Stimulated activated CD8-positive, alpha-beta memory T cell treated with anti-CD3 and anti-CD28 coated beads, Interleukin-4, amount 100 ng/mL, for 1 hour (primary cell): ENCODE data around the gene ABHD1.

Source experiments
- DNase-seq, 2 donors: peaks; one replicate each; pipeline ENCODE4 v3.0.0-alpha.2; 2020; ENCODE audit warnings: low read depth in 2 of 2, low spot score in 1 of 2

Gene ABHD1

DNA sequence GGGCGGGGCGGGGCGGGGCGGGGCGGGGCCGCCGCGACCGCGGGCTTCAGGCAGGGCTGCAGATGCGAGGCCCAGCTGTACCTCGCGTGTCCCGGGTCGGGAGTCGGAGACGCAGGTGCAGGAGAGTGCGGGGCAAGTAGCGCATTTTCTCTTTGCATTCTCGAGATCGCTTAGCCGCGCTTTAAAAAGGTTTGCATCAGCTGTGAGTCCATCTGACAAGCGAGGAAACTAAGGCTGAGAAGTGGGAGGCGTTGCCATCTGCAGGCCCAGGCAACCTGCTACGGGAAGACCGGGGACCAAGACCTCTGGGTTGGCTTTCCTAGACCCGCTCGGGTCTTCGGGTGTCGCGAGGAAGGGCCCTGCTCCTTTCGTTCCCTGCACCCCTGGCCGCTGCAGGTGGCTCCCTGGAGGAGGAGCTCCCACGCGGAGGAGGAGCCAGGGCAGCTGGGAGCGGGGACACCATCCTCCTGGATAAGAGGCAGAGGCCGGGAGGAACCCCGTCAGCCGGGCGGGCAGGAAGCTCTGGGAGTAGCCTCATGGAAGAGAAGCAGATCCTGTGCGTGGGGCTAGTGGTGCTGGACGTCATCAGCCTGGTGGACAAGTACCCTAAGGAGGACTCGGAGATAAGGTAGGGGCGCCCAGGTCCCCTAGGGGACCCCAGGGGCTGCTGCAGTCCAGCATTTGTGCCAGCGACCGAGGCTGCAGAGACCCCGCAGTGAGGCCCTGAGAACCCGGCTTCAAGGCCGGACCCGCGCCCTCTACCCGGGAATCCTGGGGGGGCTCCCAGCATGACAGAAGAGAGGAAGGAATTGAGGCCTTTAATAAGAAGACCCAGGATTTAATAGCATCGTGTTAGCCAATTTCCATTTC lies 36.7 kb upstream of the ABHD1 start, which contains the start of gene KHK:
KHK (plus strand) TSS at position 49 of the 870 bp plus-strand sequence; CDS start at position 537, 488 bp downstream.
- DNase-seq, result no peak

DNA sequence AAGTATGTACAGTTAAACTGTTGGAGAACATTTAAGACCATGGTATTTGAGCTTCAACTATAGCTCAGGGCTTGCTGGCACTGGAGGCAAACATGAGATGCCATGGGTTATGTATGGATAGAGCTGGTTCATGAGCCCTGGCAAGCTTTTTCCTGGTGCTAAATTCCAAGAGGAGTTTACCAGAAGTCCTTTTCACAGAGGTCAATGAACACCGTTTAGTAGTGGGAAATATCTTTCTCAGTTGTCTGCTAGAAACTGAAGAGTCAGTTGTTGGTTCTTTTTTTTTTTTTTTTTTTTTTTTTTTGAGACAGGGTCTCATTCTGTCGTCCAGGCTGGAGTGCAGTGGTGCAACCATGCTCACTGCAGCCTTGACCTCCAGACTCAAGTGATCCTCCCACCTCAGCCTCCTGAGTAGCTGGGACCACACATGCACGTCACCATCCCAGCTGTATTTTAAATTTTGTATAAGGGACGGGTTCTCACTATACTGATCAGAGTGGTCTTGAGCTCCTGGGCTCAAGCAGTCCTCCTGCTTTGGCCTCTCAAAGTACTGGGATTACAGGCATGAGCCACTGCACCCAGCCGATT lies 35.7 kb upstream of the ABHD1 start:
- no peak for DNase-seq

DNA sequence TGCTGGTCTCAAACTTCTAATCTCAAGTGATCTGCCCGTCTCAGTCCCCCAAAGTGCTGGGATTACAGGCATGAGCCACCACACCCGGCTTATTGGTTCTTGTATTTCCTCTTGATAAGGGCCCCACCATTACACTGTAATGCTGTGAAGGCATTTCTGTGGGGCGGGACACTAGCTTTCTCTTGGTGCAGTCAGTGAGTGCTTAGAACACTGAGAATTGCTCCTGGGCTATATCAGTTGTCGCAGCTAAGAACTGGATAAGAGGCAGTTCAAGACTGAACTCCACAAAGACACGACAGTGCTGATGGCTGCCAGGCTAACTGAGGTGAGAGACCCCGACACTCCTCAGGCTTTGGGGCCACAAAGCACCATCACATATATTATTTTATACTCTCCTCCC lies 35.0 kb upstream of the ABHD1 start:
- no peak for DNase-seq

DNA sequence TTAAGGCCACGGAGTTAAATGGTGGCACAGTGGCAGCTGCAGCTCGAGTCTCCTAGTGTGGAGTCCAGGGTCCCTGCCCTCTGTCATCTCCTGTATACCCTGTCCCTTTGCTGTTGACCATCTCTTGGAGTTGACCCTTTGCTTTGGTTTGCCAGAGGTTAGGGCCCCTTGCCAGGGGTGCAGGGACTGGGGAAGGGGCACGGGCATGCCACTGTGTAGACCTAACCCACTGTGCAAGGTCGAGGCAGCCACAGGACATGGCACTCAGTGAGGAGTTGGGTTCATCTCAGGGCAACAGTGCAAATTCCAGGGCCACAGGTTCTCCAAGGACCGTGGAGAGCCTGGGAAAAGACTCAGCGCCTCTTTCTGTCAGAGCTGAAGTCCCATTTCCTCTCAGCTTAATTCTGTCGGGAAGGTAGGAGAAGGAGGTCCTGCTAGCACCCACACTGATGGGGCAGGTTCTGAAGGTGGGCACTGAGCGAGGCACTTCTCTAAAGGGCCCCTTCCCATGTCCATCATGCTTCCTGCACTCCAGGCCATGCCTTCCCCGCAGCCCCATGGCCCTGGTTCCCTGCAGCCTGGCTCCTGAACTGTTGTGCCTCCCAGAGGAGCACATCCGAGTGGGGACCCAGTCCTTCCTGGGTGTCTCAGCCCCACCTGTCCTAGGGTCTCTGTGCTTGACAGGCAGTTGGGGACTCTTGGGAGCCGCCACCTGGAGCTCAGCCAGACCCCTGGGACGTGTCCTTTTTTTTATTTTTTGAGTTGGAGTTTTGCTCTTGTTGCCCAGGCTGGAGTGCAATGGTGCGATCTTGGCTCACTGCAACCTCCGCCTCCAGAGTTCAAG lies 34.3 kb upstream of the ABHD1 start:
- no peak for DNase-seq

DNA sequence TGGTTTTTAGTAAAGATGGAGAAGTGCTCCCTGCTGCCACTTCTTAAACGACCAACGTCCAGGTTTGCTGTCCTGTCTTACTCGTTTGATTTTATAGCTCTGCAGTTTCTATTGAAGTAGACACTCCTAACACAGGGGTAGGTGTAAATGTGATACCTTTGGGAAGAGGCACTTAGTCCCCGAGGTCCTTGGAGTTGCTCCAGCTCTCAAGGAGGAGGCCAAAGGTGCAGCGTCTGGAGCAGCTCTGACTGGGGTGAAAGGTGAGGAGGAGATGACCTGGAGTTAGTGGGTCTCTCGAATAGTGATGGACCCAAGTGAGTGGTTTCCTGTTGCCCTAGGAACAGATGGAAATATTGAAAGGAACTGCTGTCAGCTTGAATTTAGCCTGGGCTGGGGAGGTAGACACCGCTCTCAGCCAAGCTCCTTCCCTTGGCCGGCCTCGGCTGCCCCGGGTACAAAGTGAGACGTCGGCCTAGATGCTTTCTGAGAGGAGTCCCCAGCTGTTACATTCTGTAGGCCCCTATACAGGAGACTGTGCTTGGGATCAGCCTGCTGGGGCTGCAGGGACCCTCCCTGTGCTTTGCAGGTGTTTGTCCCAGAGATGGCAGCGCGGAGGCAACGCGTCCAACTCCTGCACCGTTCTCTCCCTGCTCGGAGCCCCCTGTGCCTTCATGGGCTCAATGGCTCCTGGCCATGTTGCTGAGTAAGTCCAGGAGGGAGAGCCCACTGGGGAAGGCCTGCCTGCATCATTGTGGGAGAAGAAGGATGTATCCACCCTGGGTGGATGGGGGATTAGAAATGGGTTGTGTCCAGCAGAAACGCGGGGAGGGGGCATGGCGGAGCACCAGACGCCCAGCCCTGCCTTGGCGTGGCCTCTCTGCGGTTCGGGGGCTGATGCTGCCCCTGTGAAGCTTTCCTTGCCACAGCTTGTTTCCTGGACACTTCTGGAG lies 31.6 kb upstream of the ABHD1 start:
- DNase-seq, result no peak

DNA sequence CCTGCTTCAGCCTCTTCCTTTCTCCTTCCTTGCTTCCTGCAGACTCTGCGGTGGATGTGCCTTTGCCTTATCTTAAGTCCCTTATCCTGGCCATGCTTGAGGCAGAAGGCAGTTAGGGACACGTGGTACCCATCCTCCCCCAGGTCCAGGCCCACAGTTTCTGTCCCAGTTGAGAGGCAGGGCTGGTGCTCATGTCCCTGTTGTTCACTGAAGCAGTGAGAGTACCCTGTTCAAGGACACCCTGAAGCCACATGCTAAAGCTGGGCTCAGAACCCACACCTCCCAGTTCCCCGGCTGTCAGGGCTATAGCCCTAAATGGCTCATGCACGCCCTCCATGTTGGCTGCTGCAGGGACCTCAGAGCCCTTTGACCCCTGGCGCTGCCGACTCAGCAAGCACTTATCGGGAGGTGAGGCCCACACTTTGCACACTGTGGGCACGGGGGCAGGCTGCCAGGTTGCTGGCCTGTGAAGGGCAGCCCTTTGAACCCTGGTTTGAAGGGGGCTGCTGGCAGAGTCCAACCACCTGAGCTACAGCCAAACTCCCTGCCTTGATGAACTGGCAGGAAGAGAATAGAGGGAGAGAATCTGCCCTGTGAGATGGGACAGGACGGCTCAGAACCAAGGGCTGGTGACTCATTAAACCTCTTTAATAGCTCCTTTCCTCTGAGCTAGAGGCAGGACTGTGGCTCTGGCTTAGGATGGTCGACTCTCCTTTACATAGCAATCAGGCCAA lies 30.8 kb upstream of the ABHD1 start:
- no peak for DNase-seq

DNA sequence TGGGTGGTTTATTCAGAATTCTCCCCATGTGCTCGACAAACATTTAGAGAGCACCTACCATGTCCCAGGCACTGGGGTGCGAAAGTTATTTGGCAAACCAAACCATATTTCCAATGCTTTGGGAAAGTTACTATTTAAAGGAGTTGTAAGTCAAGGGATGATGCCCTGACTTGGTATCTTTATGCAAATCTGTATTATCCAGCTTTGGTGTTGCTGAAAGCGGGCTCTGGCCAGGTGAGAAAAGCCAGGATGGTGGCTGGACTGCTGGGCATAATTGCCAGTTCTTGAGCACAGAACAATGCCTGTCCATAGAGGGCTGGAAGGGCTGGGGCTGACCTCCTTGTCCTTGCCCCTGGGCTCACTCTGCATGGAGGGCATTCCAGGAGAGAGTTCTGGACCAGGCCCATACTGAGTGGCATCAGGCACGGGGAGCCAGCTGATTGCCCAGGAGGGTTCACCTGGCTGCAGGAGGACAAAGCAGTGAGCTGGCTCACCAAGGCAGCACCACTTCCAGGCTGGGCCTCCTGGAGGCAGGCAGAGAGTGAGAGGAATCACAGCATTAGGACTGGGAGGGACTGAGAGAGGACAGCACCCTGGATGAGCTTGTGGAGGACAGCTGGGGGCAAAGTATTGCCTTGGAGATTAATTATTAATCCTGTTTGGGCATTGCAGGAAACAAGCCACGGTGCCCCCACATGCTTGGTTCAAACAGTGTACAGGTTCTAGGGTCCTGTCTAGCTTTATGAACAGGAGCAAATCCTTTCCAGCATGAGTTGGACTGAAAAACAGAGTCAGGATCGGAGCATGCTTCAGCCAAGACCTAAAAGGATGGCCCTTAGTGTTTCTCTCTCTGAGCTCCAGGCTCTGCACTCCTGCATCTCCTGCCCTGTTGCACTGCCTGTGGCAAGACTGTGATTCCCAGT lies 29.9 kb upstream of the ABHD1 start:
- no peak for DNase-seq

DNA sequence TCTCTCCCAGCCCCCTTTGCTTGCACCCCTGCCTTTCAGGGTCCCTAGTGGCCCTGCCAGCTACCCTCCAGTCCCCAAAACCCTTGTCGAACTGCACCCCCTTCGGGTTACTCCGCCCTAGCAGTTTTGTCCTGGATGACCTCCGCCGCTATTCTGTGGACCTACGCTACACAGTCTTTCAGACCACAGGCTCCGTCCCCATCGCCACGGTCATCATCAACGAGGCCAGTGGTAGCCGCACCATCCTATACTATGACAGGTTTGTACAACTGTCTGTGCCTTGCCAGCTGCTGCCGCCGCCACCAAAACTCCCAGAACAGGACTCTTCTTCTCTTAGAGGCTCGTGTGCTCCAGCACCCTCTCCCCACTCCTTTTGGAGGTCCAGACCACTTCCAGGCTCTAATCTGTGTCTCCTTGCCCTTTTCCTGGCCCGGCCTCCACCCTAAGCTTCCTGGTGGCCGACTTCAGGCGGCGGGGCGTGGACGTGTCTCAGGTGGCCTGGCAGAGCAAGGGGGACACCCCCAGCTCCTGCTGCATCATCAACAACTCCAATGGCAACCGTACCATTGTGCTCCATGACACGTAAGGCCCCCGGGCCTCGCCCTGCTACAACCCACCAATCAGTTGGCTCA lies 29.1 kb upstream of the ABHD1 start:
- DNase-seq, result no peak

DNA sequence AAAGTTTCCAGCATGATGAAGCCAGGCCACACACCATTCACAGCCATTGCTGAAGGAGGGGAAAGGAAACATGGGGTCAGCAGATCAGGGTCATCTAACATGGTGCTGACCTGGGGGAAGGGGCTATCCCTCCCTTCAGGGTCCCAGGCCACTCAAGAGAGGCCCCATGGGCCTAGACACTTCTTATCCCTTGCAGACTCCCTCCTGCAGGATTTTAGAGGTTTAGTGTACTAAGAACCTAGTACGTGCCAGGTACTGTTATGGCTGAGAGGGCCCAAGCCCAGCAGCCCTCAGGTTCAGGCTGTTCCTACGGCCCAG lies 28.2 kb upstream of the ABHD1 start:
- DNase-seq, result no peak

DNA sequence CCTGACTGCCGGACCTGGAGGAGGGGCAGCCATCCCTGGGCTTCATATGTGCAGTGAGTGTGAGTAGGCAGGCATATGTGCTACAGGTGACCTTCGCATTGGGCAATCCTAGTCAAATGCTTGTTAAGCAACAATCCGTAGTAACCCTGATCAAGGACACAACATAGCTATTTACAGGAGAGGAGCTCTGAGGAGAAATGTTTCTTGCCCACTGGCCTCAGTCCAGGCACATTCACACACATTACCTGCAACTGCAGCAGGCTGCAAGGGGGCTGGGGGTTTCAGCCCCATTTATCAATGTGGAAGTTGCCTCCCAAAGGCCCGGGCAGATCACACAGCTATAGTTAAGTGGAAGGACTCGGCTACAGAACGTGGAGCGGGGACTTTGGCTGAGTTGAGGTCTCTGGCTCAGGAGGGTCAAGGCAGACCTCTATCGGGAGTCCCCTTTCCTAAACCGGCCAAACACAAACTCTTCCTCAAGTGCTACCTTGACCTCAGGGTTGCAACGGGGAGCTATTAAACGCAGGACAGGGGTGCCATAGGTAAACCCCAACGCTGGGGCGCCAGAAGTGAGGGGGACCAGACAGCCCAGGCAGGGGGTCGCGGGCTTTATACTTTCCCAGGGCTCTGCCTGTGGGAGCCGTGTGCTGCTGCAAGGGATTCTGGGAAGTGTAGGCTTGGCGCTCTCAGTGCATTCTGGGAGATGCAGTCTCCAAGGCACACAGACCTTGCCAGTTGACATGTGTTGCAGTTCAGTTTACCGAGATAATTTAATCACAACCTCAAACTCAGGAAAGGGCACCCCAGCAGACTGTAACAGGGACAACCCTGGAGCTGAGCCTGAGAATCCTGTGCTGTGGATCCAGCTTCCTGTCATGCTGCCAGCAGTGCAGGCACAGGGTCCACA lies 27.6 kb upstream of the ABHD1 start:
- DNase-seq, result no peak

DNA sequence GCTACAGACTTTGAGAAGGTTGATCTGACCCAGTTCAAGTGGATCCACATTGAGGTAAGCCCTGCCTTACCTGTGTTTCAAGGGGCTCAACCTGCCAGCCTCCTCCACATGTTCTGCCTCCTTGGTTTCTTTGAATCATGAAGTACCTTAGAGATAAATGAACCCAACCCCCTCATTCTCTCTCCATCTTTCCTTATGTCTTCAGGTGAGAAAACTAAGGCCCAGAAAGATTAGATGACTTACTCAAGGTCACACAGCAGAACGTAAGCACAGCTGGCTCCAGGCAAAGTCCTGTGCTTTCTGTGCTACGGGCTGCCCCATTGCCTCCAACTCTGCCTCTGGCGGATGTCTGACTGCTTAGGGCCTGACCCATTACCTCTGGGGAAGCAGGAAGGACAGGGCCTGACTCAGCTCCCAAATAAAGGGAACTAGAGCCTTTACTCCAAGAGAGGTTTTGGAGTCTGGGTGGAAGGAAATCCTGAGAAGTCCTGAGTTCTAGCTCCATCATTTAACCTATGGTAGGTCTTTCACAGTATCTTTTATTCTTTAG lies 26.8 kb upstream of the ABHD1 start:
- no peak for DNase-seq

DNA sequence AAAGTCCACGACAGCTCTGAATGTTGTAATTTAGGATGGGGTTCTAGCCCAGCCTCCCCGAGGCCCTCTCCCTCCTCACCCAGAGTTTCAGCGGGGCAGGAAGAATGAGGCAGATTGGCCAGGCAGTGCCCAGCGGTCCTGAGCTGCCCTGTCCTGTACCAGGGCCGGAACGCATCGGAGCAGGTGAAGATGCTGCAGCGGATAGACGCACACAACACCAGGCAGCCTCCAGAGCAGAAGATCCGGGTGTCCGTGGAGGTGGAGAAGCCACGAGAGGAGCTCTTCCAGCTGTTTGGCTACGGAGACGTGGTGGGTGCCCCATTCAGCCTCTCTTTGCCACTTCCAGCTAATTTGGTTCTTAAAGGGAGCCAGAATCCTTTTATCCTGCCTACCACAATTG lies 26.3 kb upstream of the ABHD1 start:
- DNase-seq, result no peak

DNA sequence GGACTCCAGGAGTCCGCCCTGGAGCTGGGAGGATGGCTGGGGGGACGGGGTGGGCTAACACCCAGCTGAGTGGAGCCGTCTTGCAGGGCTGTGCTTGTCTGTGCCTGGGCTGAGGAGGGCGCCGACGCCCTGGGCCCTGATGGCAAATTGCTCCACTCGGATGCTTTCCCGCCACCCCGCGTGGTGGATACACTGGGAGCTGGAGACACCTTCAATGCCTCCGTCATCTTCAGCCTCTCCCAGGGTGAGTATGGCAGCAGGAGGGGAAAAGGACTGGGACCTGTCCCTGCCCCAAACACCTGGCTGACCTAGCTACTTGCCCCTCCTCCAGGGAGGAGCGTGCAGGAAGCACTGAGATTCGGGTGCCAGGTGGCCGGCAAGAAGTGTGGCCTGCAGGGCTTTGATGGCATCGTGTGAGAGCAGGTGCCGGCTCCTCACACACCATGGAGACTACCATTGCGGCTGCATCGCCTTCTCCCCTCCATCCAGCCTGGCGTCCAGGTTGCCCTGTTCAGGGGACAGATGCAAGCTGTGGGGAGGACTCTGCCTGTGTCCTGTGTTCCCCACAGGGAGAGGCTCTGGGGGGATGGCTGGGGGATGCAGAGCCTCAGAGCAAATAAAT lies 24.2 kb upstream of the ABHD1 start:
- no peak for DNase-seq

DNA sequence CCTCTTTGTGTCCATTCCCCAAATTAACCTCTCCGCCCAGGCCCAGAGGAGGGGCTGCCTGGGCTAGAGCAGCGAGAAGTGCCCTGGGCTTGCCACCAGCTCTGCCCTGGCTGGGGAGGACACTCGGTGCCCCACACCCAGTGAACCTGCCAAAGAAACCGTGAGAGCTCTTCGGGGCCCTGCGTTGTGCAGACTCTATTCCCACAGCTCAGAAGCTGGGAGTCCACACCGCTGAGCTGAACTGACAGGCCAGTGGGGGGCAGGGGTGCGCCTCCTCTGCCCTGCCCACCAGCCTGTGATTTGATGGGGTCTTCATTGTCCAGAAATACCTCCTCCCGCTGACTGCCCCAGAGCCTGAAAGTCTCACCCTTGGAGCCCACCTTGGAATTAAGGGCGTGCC lies 23.6 kb upstream of the ABHD1 start:
- DNase-seq, result no peak

DNA sequence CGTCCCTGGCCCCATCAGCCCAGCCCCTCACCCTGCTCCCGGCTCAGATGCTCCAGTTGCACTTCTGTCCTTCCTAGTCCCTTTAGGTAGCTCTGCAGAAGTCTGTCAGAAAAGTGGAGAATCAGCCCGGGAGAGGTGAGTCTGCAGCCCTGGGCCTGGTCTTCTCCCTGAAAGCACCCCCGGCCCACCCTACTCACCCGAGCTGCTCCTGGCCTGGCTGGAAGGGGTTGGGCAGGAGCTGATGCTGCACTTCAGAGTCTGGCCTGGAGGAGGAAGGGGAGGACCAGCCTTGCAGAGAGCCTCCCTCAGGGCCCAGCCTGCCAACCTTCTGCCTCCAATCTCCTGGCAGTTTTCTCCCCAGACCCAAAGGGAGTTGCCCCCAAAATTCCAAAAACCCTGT lies 21.3 kb upstream of the ABHD1 start:
- DNase-seq, result no peak

DNA sequence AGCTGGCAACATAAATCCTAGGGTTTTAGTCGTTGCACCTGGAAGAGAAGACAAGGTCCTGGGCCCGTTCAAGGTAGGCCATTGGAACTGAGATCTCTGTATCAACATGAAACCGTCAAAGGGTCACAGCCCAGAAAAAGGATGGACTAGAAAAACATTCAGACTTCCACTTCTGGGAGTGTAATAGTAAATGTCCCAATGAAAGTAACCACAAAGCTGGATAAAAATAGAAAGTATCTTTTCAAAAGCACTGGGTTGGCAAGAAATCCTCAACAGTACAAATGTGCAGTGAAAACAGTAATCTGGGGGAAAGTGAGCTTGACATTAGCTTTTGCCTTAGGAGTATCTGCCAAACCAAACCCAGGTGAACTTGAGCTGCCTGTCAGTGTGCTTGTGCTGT lies 17.6 kb upstream of the ABHD1 start:
- DNase-seq, result no peak

DNA sequence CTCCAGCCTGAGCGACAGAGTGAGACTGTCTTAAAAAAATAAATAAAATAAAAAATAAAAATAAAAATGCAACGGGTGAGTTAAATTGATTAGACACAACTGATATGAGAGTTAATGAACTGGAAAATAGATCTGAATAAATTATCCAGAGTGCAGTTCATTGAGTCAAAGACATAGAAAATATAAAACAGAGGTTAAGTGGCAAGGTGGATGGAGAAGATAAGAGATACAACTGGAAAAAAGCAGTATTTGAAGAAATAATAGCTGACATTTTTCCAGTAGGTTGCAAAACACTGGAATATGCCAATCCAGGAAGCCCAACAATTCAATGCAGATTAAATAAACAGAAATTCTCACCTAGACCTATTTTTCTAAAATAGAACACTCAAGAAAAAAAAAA lies 15.4 kb upstream of the ABHD1 start:
- DNase-seq, result no peak
